ENCODE data around the gene SP7.
A peak's percentile ranks its signal among the peaks of the same experiment; 100 is the strongest.
"Not testable (repeated sequence)": the region's sequence is repeated elsewhere in the genome, so short reads cannot be mapped to it uniquely, and the experiment has no call there.

Gene SP7

GRCh38 chr12:53352331-53353256, 16.4 kb upstream of the SP7 start:
- peak; percentile 92 for DNase-seq
- in situ Hi-C loops (cut with MboI; ENCODE audit: low pct_unique_long_range_greater_than_20kb, low sequenced_read_pairs), result no loop called here

DNA sequence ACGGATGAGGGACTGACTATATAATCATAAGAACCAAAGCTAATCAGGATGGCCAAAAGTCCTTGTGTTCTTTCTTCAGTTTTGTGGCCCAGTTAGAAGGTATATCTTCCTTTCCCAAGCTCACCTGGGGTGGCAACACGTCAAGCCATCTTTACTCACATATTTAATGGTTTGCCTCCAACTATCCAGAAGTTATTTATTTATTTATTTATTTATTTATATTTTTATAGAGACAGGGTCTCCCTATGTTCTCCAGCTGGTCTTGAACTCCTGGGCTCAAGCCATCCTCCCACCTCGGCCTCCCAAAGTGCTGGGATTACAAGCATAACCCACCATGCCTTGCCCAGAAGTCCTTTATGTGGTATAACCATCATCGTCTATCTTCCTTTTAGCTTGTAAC, 11.8 kb upstream of the SP7 start:
- in situ Hi-C loops (cut with MboI; ENCODE audit: low pct_unique_long_range_greater_than_20kb, low sequenced_read_pairs), result no loop called here
- no peak for DNase-seq

- in situ Hi-C loops (cut with MboI; ENCODE audit: low pct_unique_long_range_greater_than_20kb, low sequenced_read_pairs), result no loop called here
- DNase-seq, result peak; percentile 22
Measured at GRCh38 chr12:53346491-53346890, 10.3 kb upstream of the SP7 start.

DNA sequence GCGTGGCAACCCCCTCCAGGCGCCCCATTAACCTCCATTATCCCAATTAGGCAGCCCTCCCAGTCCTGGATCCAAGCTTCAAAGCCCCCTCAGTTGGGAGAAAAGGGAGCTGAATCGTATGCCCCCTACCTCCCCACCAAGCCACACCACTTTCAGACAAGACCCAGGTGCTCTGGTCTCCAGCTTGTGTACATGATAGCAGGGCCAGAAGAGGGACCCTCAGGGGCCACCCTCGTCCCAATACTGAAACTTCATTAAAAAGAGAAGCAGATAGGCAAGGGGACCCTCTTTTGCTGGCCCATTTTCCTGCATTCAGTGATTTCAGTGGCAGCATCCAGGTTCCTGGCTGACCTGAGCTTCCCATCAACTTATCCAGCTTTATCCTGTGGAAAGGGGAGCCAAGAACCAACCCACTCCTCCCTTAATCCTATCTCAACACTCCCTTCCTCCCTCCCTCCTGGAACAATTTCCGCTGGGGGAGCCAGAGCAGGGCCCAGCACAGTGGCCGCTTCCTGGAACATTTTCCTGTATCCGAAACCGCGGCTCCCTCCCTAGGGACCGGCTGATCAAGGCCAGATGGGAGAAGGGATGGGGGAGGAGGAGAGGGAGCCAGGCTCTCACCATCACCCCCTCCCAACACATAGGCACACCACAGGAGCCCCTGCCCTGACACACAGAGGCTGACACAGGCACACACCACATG, 9.5 kb upstream of the SP7 start:
- no peak for DNase-seq
- in situ Hi-C loops (cut with MboI; ENCODE audit: low pct_unique_long_range_greater_than_20kb, low sequenced_read_pairs), result no loop called here

- in situ Hi-C loops (cut with MboI; ENCODE audit: low pct_unique_long_range_greater_than_20kb, low sequenced_read_pairs), result no loop called here
- DNase-seq, result peak; percentile 79
Measured at GRCh38 chr12:53344824-53345485, 8.8 kb upstream of the SP7 start.

- in situ Hi-C loops (cut with MboI; ENCODE audit: low pct_unique_long_range_greater_than_20kb, low sequenced_read_pairs), result no loop called here
- no peak for DNase-seq
Measured at GRCh38 chr12:53344487-53344823, 8.3 kb upstream of the SP7 start.

- no peak for DNase-seq
- in situ Hi-C loops (cut with MboI; ENCODE audit: low pct_unique_long_range_greater_than_20kb, low sequenced_read_pairs), result no loop called here
Measured at GRCh38 chr12:53343969-53344368, 7.8 kb upstream of the SP7 start.

GRCh38 chr12:53343449-53343848, 7.3 kb upstream of the SP7 start:
- in situ Hi-C loops (cut with MboI; ENCODE audit: low pct_unique_long_range_greater_than_20kb, low sequenced_read_pairs), result no loop called here
- no peak for DNase-seq

- DNase-seq, result no peak
- in situ Hi-C loops (cut with MboI; ENCODE audit: low pct_unique_long_range_greater_than_20kb, low sequenced_read_pairs), result no loop called here
Measured at GRCh38 chr12:53340398-53340797, 4.2 kb upstream of the SP7 start.

- in situ Hi-C loops (cut with MboI; ENCODE audit: low pct_unique_long_range_greater_than_20kb, low sequenced_read_pairs), result no loop called here
- DNase-seq, result no peak
Measured at GRCh38 chr12:53338916-53339315, 2.8 kb upstream of the SP7 start.

DNA sequence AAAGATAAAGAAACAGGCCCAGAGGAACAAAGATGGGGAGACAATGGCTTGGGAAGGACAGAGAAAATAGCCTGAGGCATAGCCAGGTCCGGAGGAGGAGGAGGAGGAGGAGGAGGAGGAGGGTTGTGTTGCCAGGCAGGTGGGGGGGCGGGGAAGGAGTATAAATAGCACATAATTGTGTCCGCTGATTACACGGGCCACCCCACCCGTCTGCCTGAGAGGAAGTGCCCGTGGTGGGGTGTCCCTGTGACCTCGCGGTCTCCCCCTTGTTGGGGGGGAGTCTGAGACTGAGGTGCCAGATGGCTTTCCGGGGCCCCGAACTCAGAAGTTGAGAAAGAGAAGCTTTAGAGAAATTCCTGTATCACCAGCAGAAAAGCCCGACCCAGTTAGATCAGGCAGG, 1.9 kb upstream of the SP7 start:
- DNase-seq, result no peak
- in situ Hi-C loops (cut with MboI; ENCODE audit: low pct_unique_long_range_greater_than_20kb, low sequenced_read_pairs), result no loop called here

DNA sequence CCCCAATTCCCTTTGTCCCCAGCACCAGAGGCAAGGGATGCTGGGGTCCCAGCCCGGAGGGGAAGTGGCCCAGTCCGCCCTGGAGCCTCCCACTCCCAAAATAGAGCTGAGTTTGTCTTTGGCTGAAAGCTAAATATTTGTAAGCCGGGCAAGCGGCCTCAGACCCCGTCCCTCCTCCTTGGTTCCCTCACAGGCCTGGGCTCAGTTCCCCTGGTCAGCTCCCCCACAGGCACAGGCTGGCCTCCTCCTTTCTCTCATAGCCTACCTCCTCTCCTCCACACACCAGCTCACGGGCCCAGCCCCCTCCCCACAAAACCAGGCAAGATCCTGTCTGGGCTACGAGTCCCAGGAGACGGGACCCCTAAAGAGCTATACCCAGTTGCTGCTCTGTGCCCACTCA, 1.3 kb downstream of the SP7 start:
- no peak for DNase-seq
- in situ Hi-C loops (cut with MboI; ENCODE audit: low pct_unique_long_range_greater_than_20kb, low sequenced_read_pairs), result no loop called here

DNA sequence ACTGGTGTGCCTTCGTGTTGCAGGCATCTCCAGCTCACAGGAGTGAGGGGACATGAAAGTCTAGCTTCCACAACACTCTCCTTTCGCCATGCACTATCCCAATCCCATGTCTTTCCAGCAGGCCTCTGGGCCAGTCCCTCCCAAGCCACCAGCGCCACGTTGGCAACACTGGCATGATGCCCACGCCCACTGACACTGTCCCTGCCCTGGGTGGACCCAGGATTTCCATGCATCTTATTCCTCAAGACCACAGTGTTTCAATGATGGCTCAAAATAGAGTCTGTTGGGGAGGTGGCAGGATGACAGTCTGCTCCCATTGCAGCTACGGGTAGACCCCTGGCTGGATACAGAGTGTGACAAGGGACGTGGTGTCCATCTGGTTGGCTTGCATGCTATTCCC, 2.3 kb downstream of the SP7 start:
- in situ Hi-C loops (cut with MboI; ENCODE audit: low pct_unique_long_range_greater_than_20kb, low sequenced_read_pairs), result no loop called here

GRCh38 chr12:53333289-53333688, 2.9 kb downstream of the SP7 start:
- in situ Hi-C loops (cut with MboI; ENCODE audit: low pct_unique_long_range_greater_than_20kb, low sequenced_read_pairs), result no loop called here
- no peak for DNase-seq

More for the DNA sequence above, 2.3 kb downstream of the SP7 start:
- DNase-seq, result no peak

DNA sequence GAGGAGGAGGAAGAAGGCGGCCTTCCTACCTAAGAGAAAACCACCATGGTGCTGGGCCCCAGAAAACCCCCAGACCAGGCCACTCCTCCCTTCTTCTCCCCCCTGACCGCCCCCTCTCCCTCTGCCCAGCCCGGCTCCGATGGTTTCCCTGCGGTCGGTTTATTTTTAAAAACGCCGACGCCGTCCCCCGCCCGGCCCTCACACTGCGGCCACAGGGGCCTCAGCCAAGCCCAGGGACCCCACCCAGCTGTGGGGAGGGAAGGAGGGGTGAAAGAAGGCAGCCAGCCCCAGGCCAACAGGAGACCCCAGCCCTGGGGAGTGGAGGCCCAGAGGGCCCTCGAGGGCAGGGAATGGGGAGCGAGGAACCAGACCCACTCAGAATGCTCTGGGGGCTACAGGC, 3.4 kb downstream of the SP7 start:
- in situ Hi-C loops (cut with MboI; ENCODE audit: low pct_unique_long_range_greater_than_20kb, low sequenced_read_pairs), result no loop called here
- no peak for DNase-seq

- DNase-seq; in situ Hi-C loops (cut with MboI; ENCODE audit: low pct_unique_long_range_greater_than_20kb, low sequenced_read_pairs): not testable (repeated sequence)
Measured at GRCh38 chr12:53332339-53332738, 3.8 kb downstream of the SP7 start.

DNA sequence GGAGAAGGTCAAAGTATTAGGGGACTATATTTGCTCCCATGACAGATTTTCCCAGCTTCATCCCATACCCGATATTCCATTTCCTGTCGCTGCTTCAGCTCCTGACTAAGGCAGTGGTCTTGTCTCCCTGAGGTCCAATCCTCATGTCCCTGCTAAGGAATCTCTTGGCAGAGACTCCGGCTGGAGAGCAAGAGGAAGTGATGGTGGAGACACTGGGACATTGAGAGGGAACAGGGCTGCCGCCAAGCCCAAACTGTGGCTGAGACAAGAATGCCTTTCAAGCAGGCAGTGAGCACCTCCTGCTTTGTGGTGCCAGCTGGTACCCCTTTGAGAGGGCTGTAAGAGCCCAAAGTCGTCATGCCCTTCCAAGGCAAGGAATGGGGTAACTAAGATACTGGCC, 5.5 kb downstream of the SP7 start:
- no peak for DNase-seq
- in situ Hi-C loops (cut with MboI; ENCODE audit: low pct_unique_long_range_greater_than_20kb, low sequenced_read_pairs), result no loop called here

GRCh38 chr12:53328043-53328435, 8.1 kb downstream of the SP7 start:
- no peak for DNase-seq
- in situ Hi-C loops (cut with MboI; ENCODE audit: low pct_unique_long_range_greater_than_20kb, low sequenced_read_pairs), result no loop called here

DNA sequence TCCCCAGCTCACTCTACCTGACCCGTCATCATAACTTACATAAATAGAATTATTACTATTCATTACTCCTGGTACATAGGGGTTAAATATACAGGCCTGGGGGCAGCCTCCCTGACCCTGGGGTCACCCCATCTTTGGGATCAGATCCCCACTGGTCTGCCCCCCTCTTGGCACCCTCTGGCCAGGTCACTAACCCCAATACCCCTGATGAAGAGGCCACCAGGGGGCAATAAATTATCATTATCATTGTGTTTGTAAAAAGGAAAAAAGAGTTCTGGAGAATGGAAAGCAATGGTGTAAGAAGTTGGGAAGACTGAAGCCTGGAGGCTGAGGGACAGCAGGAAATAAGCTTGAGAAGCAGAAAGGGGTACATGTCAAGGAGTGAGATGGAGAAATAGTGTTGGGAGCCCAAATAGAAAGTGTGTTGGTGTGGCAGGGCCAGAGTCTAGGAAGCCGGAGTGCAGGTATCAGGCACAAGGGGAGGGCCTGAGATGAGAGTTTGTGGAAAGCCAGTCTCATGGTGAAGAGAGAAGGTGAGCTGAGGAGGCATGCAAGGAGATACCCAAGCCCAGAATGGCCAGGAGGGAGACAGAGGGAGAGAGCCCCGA, 8.6 kb downstream of the SP7 start:
- in situ Hi-C loops (cut with MboI; ENCODE audit: low pct_unique_long_range_greater_than_20kb, low sequenced_read_pairs), result no loop called here
- DNase-seq, result peak; percentile 49
